HepG2 (cell line): Measurements from ENCODE around the gene INSRR. TPM values are rescaled to one million over a fixed set of nuclear protein-coding genes. Genes with fewer than 3 reads are reported as not detected.
A peak's percentile ranks its signal among the peaks of the same experiment; 100 is the strongest.

Experiments
- ATAC-seq: fragments of 200-7000 bp; cut with Tn5 transposase; 3 replicates; pipeline ENCODE4 v1.9.1; 2020; ENCODE audit warnings: mild to moderate bottlenecking, moderate library complexity
- BruUV-seq: library from RNA; stranded (reverse); fragments of 400-500 nt; replicated peaks from 2 replicates; lab custom pipeline; 2021; lab: Mats Ljungman, UMichigan
- CTCF ChIA-PET: fragments of 300-600 bp; formaldehyde crosslinking; extraction: SDS; loops from one replicate; lab custom pipeline; 2021; ENCODE audit warnings: low total read pairs, inconsistent platforms, low intra/inter-chr PET ratio; lab: Yijun Ruan, JAX
- POLR2A ChIA-PET: fragments of 350-600 bp; sonication (Branson Sonifier 250); formaldehyde crosslinking; loops from one replicate; lab custom pipeline; 2020; ENCODE audit warnings: antibody characterized with exemption, inconsistent platforms; lab: Yijun Ruan, JAX
- DNase-seq: peaks from one replicate; pipeline ENCODE4 v3.0.0-alpha.2; 2015; ENCODE audit warnings: low spot score
- FAIRE-seq: peaks from 3 replicates; lab custom pipeline; 2011; peaks lifted over from hg19 to GRCh38; lab: Jason Lieb, UNC
- H2AFZ ChIP-seq: one replicate; pipeline ENCODE4 v1.6.1; 2011; ENCODE audit warnings: low read length, inconsistent platforms
- H3K27ac ChIP-seq: fragments of 300-600 bp; 3 replicates; pipeline ENCODE4 v1.8.0; 2011; ENCODE audit warnings: mixed run types, mild to moderate bottlenecking, mixed read lengths, low read length, inconsistent platforms; ENCODE audit not compliant: insufficient read depth; ENCODE audit errors: extremely low read length
- H3K27me3 ChIP-seq, 2 experiments: fragments of 200-600 bp in 1 of 2; 2 replicates in 1 of 2; 3 replicates in 1 of 2; pipeline versions ENCODE4 v1.6.0 to v1.8.0; 2011; ENCODE audit warnings: low read length in 2 of 2, mild to moderate bottlenecking in 2 of 2, moderate library complexity in 2 of 2, inconsistent platforms in 1 of 2; ENCODE audit not compliant: insufficient read depth in 2 of 2, control insufficient read depth in 1 of 2
- H3K36me3 ChIP-seq, 2 experiments: fragments of 200-600 bp in 1 of 2; replicated peaks in 1 of 2; 2 replicates in 1 of 2; 3 replicates in 1 of 2; pipeline versions ENCODE4 v1.5.1 to v1.8.0; 2011; ENCODE audit warnings: low read length in 2 of 2, inconsistent platforms in 1 of 2; ENCODE audit not compliant: insufficient read depth in 2 of 2, control insufficient read depth in 1 of 2
- H3K4me1 ChIP-seq: 2 replicates; pipeline ENCODE4 v1.5.1; 2012; ENCODE audit warnings: low read length, inconsistent platforms; ENCODE audit not compliant: insufficient read depth
- H3K4me2 ChIP-seq: 2 replicates; pipeline ENCODE4 v1.6.0; 2011; ENCODE audit warnings: low read depth, low read length, inconsistent platforms
- H3K4me3 ChIP-seq, 3 experiments: fragments of 200-600 bp in 1 of 3; sonication (generic), shearing (Covaris generic) in 1 of 3; replicated peaks in 1 of 3; 2 replicates each; pipeline ENCODE4 v1.5.1; 2011 to 2016; ENCODE audit warnings: low read length in 3 of 3, inconsistent platforms in 2 of 3, low read depth in 2 of 3, mild to moderate bottlenecking in 2 of 3, control low read depth in 1 of 3, mixed read lengths in 1 of 3; ENCODE audit not compliant: insufficient read depth in 1 of 3
- H3K79me2 ChIP-seq: one replicate; pipeline ENCODE4 v1.6.1; 2011; ENCODE audit warnings: low read length, inconsistent platforms; ENCODE audit not compliant: insufficient read depth
- H3K9ac ChIP-seq: 2 replicates; pipeline ENCODE4 v1.6.0; 2011; ENCODE audit warnings: mild to moderate bottlenecking, low read depth, low read length, inconsistent platforms; ENCODE audit not compliant: insufficient read depth
- H3K9me3 ChIP-seq: 2 replicates; pipeline ENCODE4 v1.5.1; 2012; ENCODE audit warnings: mild to moderate bottlenecking, low read length
- H4K20me1 ChIP-seq: 2 replicates; pipeline ENCODE4 v1.6.0; 2011; ENCODE audit warnings: inconsistent platforms, mild to moderate bottlenecking, low read length, moderate library complexity; ENCODE audit not compliant: insufficient read depth
- ATF7-NPFF ChIP-seq: sonication (generic); formaldehyde crosslinking; IDR thresholded peaks from 2 replicates; pipeline ENCODE4 v1.8.1; 2023; ENCODE audit warnings: mild to moderate bottlenecking, low read depth, missing genetic modification reagents, moderate library complexity
- DMAP1 ChIP-seq: IDR thresholded peaks from 2 replicates; pipeline ENCODE4 v1.6.1; 2016
- FLYWCH1 ChIP-seq: sonication (generic); formaldehyde crosslinking; IDR thresholded peaks from 2 replicates; pipeline ENCODE4 v1.8.1; 2023; ENCODE audit warnings: mild to moderate bottlenecking, missing genetic modification reagents
- FOSL2 ChIP-seq: sonication (generic); formaldehyde crosslinking; IDR thresholded peaks from 2 replicates; pipeline ENCODE4 v1.4.0; 2020; ENCODE audit warnings: missing genetic modification reagents
- GATAD1 ChIP-seq: IDR thresholded peaks from 2 replicates; pipeline ENCODE4 v1.6.1; 2016; ENCODE audit warnings: missing genetic modification reagents, missing compliant biosample characterization
- HOXD1 ChIP-seq: sonication (generic); formaldehyde crosslinking; IDR thresholded peaks from 2 replicates; pipeline ENCODE4 v1.5.0; 2020; ENCODE audit warnings: missing genetic modification reagents
- ONECUT2 ChIP-seq: sonication (generic); formaldehyde crosslinking; IDR thresholded peaks from 2 replicates; pipeline ENCODE4 v1.4.0; 2020; ENCODE audit warnings: missing genetic modification reagents
- RFXANK ChIP-seq: IDR thresholded peaks from 2 replicates; pipeline ENCODE4 v1.6.1; 2016
- ZMAT3 ChIP-seq: sonication (generic); formaldehyde crosslinking; conservative IDR thresholded peaks from 2 replicates; pipeline ENCODE4 v1.7.0; 2021; ENCODE audit warnings: missing genetic modification reagents
- ZNF20 ChIP-seq: sonication (generic); formaldehyde crosslinking; IDR thresholded peaks from 2 replicates; pipeline ENCODE4 v1.4.0; 2020; ENCODE audit warnings: mild to moderate bottlenecking, moderate library complexity, missing genetic modification reagents
- ZNF33B ChIP-seq: sonication (generic); formaldehyde crosslinking; IDR thresholded peaks from 2 replicates; pipeline ENCODE4 v1.5.1; 2020; ENCODE audit warnings: mild to moderate bottlenecking, missing genetic modification reagents
- WGBS: methylation state at CpG from one replicate; pipeline ENCODE4 v1.1.6; 2017; ENCODE audit warnings: low lambda C conversion rate; 5-methylcytosine and 5-hydroxymethylcytosine counted together
- in situ Hi-C: cut with HindIII; loops from 2 replicates; pipeline ENCODE4 v1.10.0; 2017; ENCODE audit warnings: low pct_unique_long_range_greater_than_20kb; ENCODE audit not compliant: extremely low pct_ligation_motif_present
- intact Hi-C: fragments of 100-400 bp; cut with micrococcal nuclease; formaldehyde crosslinking; loops from one replicate; pipeline ENCODE4 v1.10.0; 2022; ENCODE audit not compliant: unreplicated experiment
- polyA plus RNA-seq, 8 experiments: library from polyadenylated mRNA; depleted of rRNA in 3 of 8; stranded (reverse) in 7 of 8; unstranded in 1 of 8; fragments of >200 nt; fragmentation: Illumina TruSeq in 4 of 8; extraction: Trizol in 4 of 8; gene quantifications; 2 replicates each; pipeline versions ENCODE4 v1.2.1 to v1.2.3, GENCODE V29; 2011 to 2016; ENCODE audit warnings: low read depth in 4 of 8, missing spikeins in 1 of 8, mixed read lengths in 1 of 8; ENCODE audit not compliant: insufficient read depth in 1 of 8
- total RNA-seq, 5 experiments: library from RNA; depleted of rRNA; stranded (reverse); fragments of >200 nt; fragmentation: Illumina TruSeq; extraction: Trizol; gene quantifications; 2 replicates each; pipeline ENCODE4 v1.2.3, GENCODE V29; 2016; ENCODE audit warnings: low read depth in 1 of 5
- TF ChIP-seq, protein P1 (sequence below): IDR thresholded peaks from 2 replicates; pipeline ENCODE4 v1.6.1; 2016; ENCODE audit warnings: missing genetic modification reagents, missing compliant biosample characterization
- TF ChIP-seq, protein P2 (sequence below): sonication (generic); formaldehyde crosslinking; IDR thresholded peaks from 2 replicates; pipeline ENCODE4 v1.9.0; 2021; ENCODE audit warnings: missing genetic modification reagents, borderline replicate concordance

The INSRR gene
- total and polyA plus RNA-seq, 2 of the 13 experiments (the other 11 are each of a cell fraction or from before 2014, with no cell fraction given), result not detected

DNA sequence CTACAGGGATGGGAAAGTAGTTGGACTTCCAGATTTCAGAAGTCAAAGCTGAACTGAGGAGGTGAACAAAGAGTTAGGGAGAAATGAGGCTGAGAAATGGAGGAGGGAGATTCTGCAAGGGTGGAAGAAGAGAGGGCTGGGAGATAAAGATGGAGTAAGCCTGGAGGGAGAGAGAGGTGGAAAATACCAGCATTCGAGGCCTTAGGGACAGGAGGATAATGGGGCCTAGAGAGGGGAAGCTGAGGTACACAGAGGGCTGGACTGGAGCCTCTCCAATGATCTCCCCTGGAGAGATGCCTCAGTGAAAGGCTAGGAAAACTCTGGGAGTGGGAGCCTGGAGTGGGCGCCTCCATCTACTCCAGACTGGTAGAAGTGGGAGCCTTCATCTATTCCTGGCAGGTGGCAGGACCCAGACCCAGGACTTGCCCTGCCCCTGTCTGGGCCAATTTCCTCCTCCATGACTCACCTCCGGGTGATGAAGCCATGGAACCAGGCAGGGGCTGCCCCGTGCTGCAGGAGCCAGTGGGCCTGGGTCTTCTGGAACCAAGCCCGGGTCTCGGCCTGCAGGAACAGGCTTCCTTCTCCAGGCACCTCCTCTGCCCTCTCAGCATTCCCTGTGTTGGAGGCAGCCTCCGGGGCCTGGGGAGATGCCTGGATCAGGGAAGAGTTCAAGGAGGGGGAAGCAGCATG is 44.2 kb downstream of the INSRR start:
- peak overlapping the region in 1 of 3 experiments; percentile 71; a peak in 2 of 6 replicates for H3K4me3 ChIP-seq
- DNase-seq (no peak), ATAC-seq (peak; percentile 6; the same call in 2 of the 3 replicates)
- intact Hi-C loops (no loop called here), in situ Hi-C loops (no loop called here)
- H3K4me2 ChIP-seq, result peak overlapping the region; percentile 85
- ChIA-PET POLR2A (interaction anchor here (0.8 to 1.7 kb wide), 4 partner anchors 9 to 86 kb away, joined by 3 to 6 read pairs (median 4); partner anchors contain the start of genes ISG20L2 and METTL25B), CTCF (interaction anchor here (0.6 kb wide), 1 partner anchor 157 kb away, joined by 3 read pairs; no protein-coding TSS in a partner anchor)
- peaks cover 9 to 27% of the 10 kb centered on the region in 2 experiments; a peak in 4 of 5 replicates for H3K27me3 ChIP-seq
- H3K27ac ChIP-seq, result no peak overlapping the region
- TF ChIP-seq FOSL2 (peak; percentile 51; the same call in 1 of the 2 replicates), ZNF33B (CRISPR knock-in tag) (no peak)
- TF ChIP-seq, all 625 proteins: peak for 1
- no TSS peak for BruUV-seq
- H3K4me1 ChIP-seq, result peaks cover 33% of the 10 kb centered on the region
- no peak for FAIRE-seq
- H3K9ac ChIP-seq, result peak overlapping the region; percentile 44; the same call in 1 of the 2 replicates
- no peaks in the 10 kb centered on the region for H3K9me3 ChIP-seq
- 73% methylated on average over 3 of the region's 7 CpGs for WGBS
- H3K36me3 ChIP-seq, result no peaks in the 10 kb centered on the region
- no peaks in the 10 kb centered on the region for H4K20me1 ChIP-seq
- no peaks in the 10 kb centered on the region for H3K79me2 ChIP-seq
- no peak overlapping the region for H2AFZ ChIP-seq

DNA sequence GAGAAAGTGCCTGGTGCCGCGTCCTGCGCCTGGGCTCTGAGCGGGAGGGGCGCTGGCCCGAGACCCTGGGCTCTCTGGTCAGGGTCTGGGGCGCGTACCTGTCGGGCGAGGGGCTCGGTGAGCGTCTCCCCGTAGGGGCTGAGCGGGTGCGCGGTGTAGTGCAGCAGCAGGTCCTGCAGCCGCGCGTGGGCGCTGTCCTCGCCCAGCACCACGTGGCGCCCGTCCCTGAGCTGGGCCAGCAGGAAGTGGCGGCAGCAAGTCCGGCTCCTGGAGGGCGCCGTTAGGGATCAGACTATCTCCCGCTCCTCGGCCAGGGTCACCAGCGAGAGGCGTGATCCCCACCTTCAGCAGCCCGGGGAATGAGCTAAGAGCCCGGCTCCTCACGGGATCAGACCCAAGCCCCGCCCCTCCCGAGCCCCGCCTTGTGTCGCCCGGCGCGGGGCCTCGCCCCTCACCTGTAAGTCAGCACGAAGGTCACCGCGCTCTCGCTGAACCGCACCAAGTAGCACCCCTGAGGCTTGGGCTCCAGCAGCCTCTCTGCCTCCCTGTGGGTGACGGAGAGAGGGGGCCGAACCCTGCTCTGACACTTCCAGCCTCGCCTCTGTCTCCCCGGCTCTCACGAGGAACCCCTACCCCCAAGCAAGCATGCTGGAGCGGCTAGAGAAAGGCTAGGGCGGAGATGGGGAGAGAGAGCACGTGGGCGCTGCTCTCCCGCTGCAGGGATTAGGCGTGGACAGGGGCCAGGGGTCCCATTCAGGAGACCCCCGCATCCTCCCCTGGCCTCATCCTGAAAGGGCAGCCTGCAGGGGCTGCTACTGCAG is 45.0 kb downstream of the INSRR start:
- Histone ChIP-seq H3K27me3 (peaks cover 9 to 27% of the 10 kb centered on the region in 2 experiments; a peak in 4 of 5 replicates), H2AFZ (no peak overlapping the region), H3K4me3 (peak overlapping the region; percentile 42 to 71 (median 54); a peak in 5 of 6 replicates), H4K20me1 (no peaks in the 10 kb centered on the region), H3K36me3 (no peaks in the 10 kb centered on the region), H3K4me2 (peak overlapping the region; percentile 85), H3K79me2 (no peaks in the 10 kb centered on the region), H3K9ac (peak overlapping the region; percentile 44), H3K4me1 (peaks cover 33% of the 10 kb centered on the region), H3K9me3 (no peaks in the 10 kb centered on the region), H3K27ac (no peak overlapping the region)
- 17% methylated on average over 15 of the region's 60 CpGs for WGBS
- no TSS peak for BruUV-seq
- in situ Hi-C loops, result no loop called here
- ChIA-PET POLR2A (interaction anchor here (0.8 to 1.7 kb wide), 4 partner anchors 8 to 86 kb away, joined by 3 to 6 read pairs (median 4); partner anchors contain the start of genes ISG20L2 and METTL25B), CTCF (interaction anchor here (0.6 kb wide), 1 partner anchor 156 kb away, joined by 3 read pairs; no protein-coding TSS in a partner anchor)
- intact Hi-C loops, result no loop called here
- FAIRE-seq, result no peak
- DNase-seq, result peak; percentile 35
- peak; percentile 91 for ATAC-seq
- TF ChIP-seq HOXD1 (no peak), GATAD1 (CRISPR knock-in tag) (peak; percentile 53), ATF7-NPFF (CRISPR knock-in tag) (peak; percentile 96), ONECUT2 (no peak), DMAP1 (CRISPR knock-in tag) (peak; percentile 90), FLYWCH1 (CRISPR knock-in tag) (no peak), ZMAT3 (CRISPR knock-in tag) (peak; percentile 91; the same call in 1 of the 2 replicates), ZNF20 (CRISPR knock-in tag) (no peak), RFXANK (CRISPR knock-in tag) (no peak)
- TF ChIP-seq, protein P1, sequence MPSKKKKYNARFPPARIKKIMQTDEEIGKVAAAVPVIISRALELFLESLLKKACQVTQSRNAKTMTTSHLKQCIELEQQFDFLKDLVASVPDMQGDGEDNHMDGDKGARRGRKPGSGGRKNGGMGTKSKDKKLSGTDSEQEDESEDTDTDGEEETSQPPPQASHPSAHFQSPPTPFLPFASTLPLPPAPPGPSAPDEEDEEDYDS (CRISPR knock-in tag), result no peak
- TF ChIP-seq, protein P2, sequence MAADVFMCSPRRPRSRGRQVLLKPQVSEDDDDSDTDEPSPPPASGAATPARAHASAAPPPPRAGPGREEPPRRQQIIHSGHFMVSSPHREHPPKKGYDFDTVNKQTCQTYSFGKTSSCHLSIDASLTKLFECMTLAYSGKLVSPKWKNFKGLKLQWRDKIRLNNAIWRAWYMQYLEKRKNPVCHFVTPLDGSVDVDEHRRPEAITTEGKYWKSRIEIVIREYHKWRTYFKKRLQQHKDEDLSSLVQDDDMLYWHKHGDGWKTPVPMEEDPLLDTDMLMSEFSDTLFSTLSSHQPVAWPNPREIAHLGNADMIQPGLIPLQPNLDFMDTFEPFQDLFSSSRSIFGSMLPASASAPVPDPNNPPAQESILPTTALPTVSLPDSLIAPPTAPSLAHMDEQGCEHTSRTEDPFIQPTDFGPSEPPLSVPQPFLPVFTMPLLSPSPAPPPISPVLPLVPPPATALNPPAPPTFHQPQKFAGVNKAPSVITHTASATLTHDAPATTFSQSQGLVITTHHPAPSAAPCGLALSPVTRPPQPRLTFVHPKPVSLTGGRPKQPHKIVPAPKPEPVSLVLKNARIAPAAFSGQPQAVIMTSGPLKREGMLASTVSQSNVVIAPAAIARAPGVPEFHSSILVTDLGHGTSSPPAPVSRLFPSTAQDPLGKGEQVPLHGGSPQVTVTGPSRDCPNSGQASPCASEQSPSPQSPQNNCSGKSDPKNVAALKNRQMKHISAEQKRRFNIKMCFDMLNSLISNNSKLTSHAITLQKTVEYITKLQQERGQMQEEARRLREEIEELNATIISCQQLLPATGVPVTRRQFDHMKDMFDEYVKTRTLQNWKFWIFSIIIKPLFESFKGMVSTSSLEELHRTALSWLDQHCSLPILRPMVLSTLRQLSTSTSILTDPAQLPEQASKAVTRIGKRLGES, result peak; percentile 59; the same call in 1 of the 2 replicates
